Measurements from ENCODE around the gene ANKRD26.
"Not testable (repeated sequence)": the region's sequence is repeated elsewhere in the genome, so short reads cannot be mapped to it uniquely, and the experiment has no call there.

The ANKRD26 gene

GRCh38 chr10:27099916-27100812 is at the start of gene ANKRD26:
Gene ANKRD26, minus strand, starts transcription at chr10:27100494. Its CDS starts 168 bp downstream, at chr10:27100326.
- peak; percentile 99 for DNase-seq

GRCh38 chr10:27147701-27148100 is 47.4 kb upstream of the ANKRD26 start:
- no peak for DNase-seq

GRCh38 chr10:27145937-27146336 is 45.6 kb upstream of the ANKRD26 start:
- DNase-seq, result no peak

- no peak for DNase-seq
Measured at GRCh38 chr10:27143686-27144085, 43.4 kb upstream of the ANKRD26 start.

GRCh38 chr10:27138277-27138676 is 38.0 kb upstream of the ANKRD26 start:
- DNase-seq, result no peak

GRCh38 chr10:27134371-27134770 is 34.1 kb upstream of the ANKRD26 start:
- peak; percentile 80 for DNase-seq

- no peak for DNase-seq
Measured at GRCh38 chr10:27108165-27108564, 7.9 kb upstream of the ANKRD26 start.

GRCh38 chr10:27104919-27105318 is 4.6 kb upstream of the ANKRD26 start:
- DNase-seq, result no peak

- no peak for DNase-seq
Measured at GRCh38 chr10:27100813-27101347, 586 bp upstream of the ANKRD26 start.

- no peak for DNase-seq
Measured at GRCh38 chr10:27099448-27099847, 846 bp downstream of the ANKRD26 start.

GRCh38 chr10:27088119-27089044 is 11.9 kb downstream of the ANKRD26 start:
- DNase-seq, result no peak

GRCh38 chr10:27072436-27073114 is 27.7 kb downstream of the ANKRD26 start:
- DNase-seq, result no peak

- DNase-seq, result no peak
Measured at GRCh38 chr10:27068217-27068891, 31.9 kb downstream of the ANKRD26 start.

- DNase-seq, result no peak
Measured at GRCh38 chr10:27065084-27065483, 35.2 kb downstream of the ANKRD26 start.

GRCh38 chr10:27052656-27053055 is 47.6 kb downstream of the ANKRD26 start:
- peak; percentile 13 for DNase-seq

GRCh38 chr10:27045247-27045646 is 55.0 kb downstream of the ANKRD26 start:
- not testable (repeated sequence) for DNase-seq

GRCh38 chr10:27041196-27041595 is 59.1 kb downstream of the ANKRD26 start:
- DNase-seq, result no peak

- no peak for DNase-seq
Measured at GRCh38 chr10:27038168-27038567, 62.1 kb downstream of the ANKRD26 start.

GRCh38 chr10:27035163-27035562 is 65.1 kb downstream of the ANKRD26 start:
- no peak for DNase-seq

GRCh38 chr10:27030060-27030459 is 70.2 kb downstream of the ANKRD26 start:
- no peak for DNase-seq

GRCh38 chr10:27022048-27022447 is 78.2 kb downstream of the ANKRD26 start:
- DNase-seq, result no peak

- no peak for DNase-seq
Measured at GRCh38 chr10:27020243-27020642, 80.1 kb downstream of the ANKRD26 start.

Measured in inflammatory macrophage treated with lipopolysaccharide for 4 hours (primary cell).